KG1 (cell line): Measurements from ENCODE around the gene PRSS53.

Source experiments
- DNase-seq: peaks from one replicate; lab custom pipeline; 2025; lab: John Stamatoyannopoulos, UW

PRSS53 gene

DNA sequence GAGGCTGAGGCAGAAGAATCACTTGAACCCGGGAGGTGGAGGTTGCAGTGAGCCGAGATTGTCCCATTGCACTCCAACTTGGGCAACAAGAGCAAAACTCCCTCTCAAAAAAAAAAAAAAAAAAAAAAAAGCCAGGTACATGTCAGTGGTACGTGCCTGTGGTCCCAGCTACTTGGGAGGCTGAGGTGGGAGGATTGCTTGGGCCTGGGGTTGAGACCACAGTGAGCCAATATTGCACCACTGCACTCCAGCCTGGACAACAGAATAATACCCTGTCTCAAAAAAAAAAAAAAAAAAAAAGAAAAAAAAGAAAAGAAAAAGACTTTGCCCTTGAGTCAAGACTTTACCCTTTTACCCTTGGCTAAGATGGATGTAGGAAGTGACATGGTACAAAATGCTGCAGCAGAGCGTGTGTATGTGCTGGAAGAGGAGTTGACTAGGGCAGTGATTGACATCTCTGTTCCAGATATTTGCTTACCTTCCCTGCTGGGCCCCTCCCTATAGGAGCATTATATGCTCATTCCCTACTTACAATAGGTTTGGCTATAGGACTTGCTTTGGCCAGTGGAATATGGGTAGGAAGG lies 44.8 kb downstream of the PRSS53 start:
- DNase-seq = no peak

DNA sequence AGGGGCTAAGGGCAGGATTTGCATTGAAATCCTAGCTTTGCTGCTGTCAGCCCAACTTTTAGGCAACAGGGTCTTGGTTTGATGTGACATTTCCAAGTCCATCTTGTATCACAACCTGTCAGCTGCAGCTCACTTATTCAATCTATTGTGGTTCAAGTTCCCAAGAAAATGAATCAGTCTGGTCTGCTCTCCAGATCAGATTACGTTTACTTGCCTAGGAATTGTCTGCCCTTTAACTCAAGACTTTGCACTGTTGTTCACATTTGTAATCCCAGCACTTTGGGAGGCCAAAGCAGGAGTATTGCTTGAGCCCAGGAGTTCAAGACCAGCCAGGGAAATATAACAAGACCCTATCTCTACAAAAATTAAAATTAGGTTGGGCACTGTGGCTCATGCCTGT lies 45.4 kb downstream of the PRSS53 start:
- no peak for DNase-seq

DNA sequence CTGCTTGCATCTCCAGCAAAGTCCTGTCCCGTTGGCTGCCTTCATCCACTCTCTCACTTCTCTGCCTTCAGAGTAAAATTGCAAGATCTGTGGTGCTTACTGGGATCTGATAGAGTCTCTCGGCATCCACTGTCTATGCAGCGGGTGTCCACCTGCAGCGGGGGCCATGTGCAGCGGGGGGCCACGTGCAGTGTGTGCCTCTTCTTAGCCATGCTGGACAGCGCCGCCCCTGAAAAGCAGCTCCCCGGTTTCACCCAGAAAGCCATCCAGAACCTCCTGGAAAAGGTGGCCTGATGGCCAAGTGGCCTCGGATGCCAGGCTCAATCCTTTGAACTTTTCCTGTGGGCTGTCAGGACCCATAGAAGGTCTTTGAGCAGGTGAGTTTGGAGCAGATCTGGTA lies 45.9 kb downstream of the PRSS53 start:
- no peak for DNase-seq

DNA sequence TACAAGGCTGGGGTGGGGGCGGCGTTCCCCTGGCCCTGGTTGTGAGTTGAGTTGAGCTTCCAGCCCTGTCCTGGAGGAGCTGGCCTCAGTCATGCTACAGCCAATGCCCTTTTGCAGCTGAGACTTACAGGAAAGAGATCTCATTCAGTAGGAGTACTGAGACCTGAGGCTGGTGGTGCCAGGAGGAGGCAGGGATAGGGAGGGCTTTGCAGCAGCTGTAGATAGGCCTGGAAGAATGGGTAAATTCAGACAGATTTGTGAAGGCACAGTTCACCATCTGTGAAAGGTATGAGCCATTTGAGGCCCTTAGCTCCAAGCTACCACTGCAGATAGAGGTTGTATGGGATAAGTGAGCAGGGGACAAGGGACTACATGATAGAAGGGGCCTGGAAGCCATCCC lies 49.8 kb downstream of the PRSS53 start:
- no peak for DNase-seq

DNA sequence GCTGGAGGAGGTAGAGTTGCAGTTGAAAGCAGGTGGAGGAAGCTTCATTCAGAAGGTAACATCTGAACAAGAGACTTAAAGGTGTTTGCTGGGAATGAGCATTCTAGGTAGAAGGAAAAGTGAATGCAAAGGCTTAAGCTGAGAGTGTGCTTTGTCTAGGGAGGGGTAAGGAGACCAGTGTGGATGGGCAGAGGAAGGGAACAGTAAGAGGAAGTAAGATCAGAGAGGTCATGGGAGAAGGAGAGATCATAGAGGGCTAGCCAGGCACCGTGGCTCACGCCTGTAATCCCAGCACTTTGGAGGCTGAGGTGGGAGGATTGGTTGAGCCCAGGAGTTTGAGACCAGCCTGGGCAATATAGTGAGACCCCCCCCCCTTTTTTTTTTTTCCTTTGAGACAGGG lies 52.1 kb downstream of the PRSS53 start:
- DNase-seq = no peak

DNA sequence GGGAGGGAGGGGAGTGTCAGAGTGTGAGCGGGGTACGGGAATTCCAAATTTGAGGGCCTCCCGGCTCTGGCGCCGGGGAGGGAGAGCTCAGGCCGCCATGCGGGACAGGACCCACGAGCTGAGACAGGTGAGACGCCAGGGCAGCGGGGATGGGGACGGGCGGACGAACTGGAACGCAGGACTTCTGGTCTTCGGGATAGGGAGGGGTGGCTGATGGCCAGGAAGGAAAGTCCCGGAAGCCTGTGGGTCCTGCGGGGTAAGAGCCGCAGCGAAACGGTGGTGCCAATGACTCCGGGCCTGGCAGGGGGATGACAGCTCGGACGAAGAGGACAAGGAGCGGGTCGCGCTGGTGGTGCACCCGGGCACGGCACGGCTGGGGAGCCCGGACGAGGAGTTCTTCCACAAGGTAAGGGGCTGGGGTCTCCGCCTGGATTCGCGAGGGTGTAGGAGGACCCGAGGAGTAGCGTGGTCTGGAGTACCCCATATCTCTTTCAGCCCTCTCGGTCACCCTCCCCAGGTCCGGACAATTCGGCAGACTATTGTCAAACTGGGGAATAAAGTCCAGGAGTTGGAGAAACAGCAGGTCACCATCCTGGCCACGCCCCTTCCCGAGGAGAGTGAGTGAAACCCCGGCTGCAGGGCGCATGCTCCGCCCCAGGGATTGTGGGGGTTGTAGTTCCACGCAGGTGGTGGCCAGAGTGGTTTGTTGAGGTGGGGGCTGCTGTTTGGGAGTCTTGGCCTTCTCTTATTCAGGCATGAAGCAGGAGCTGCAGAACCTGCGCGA lies 54.8 kb downstream of the PRSS53 start:
- peak; percentile 80 for DNase-seq
